ENCODE measurements around the gene ATP4B.

Gene ATP4B

DNA sequence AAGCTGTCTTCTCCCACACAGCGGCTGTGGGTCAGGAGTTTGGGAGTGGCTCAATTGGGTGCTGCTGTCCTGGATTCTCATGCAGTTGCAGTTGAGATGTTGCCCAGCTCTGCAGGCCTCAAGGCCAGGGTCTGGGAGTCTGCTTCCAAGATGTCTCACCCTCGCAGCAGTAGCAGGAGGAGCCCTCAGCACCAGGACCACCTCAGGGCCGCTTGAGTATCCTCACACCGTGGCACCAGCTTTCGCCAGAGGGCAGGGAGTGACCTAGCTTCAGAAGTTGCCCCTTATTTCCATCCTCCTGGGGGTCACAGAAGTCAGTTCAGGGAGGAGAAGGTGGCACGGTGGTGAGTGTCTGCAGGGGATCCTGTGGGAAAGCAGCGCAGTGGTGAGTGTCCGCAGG, 52.5 kb downstream of the ATP4B start:
- DNase-seq: no peak

DNA sequence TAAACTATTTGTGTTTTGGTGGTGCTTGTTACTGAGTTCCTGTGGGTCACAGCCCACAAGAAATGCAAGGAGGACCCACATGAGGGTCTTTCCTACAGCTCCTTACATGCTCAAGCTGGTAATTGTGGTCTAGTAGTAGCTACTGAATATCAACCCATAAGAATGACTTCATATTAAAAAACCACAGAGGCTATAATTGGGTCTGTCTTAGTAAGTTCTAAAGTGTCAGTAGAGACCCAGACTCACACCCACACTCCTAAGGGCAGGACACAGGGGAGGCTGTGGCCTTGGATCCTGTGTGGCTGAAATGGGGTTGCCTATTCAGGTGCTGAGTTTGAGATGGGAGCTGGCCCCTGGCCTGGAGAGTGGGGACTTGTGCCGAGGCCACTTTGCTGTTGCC, 53.8 kb downstream of the ATP4B start:
- DNase-seq: no peak

GRCh38 chr13:113603116-113603710, 54.8 kb downstream of the ATP4B start:
- DNase-seq: no peak

GRCh38 chr13:113602291-113602988, 55.6 kb downstream of the ATP4B start:
- DNase-seq: no peak

GRCh38 chr13:113601166-113602070, 56.6 kb downstream of the ATP4B start:
- no peak for DNase-seq

DNA sequence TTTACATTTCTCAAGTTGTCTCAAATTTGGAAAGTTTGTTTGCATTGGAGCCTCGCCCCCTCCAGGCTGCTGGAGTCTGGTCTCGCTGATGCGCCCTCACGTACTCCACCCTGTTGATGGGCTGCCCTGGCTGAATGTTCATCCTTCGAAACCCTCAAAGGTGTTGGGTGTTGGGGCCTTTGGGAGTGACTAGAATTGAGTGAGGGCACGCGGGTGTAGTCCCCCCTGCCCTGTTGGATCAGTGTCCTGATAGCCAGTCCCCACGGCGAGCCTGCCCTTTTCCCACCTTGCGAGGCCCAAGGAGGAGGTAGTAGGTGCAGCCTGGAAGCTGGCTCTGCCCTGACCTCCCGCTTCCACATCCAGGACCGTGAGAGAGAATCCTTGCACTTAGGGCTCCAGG, 58.6 kb downstream of the ATP4B start:
- DNase-seq: no peak

All from GOT3 (cell line).